DND-41 (cell line): ENCODE results near the gene PEAK1.

Experiments
- ATAC-seq: fragments of 200-7000 bp; cut with Tn5 transposase; 3 replicates; pipeline ENCODE4 v1.9.1; 2021; ENCODE audit warnings: low read depth; ENCODE audit not compliant: insufficient read depth
- DNase-seq: peaks from one replicate; pipeline ENCODE4 v3.0.0-alpha.2; 2020
- H2AFZ ChIP-seq: 2 replicates; pipeline ENCODE4 v1.6.0; 2012; ENCODE audit warnings: low read depth, low read length
- H3K27ac ChIP-seq: 2 replicates; pipeline ENCODE4 v1.5.1; 2012; ENCODE audit warnings: low read length, inconsistent platforms
- H3K27me3 ChIP-seq: fragments of 200-600 bp; sonication (generic); 2 replicates; pipeline ENCODE4 v1.6.0; 2012; ENCODE audit warnings: low read length, mild to moderate bottlenecking, inconsistent platforms; ENCODE audit not compliant: insufficient read depth, poor library complexity
- H3K36me3 ChIP-seq: 2 replicates; pipeline ENCODE4 v1.5.1; 2012; ENCODE audit warnings: low read length, inconsistent platforms; ENCODE audit not compliant: insufficient read depth
- H3K4me1 ChIP-seq: 2 replicates; pipeline ENCODE4 v1.5.1; 2012; ENCODE audit warnings: mild to moderate bottlenecking, low read length; ENCODE audit not compliant: insufficient read depth
- H3K4me2 ChIP-seq: 2 replicates; pipeline ENCODE4 v1.6.0; 2012; ENCODE audit warnings: mild to moderate bottlenecking, moderate library complexity, low read length, inconsistent platforms; ENCODE audit not compliant: insufficient read depth
- H3K4me3 ChIP-seq, 2 experiments: fragments of 200-600 bp in 1 of 2; shearing (Covaris generic) in 1 of 2; 2 replicates each; pipeline ENCODE4 v1.5.1; 2012 to 2016; ENCODE audit warnings: inconsistent platforms in 2 of 2, low read length in 2 of 2, mild to moderate bottlenecking in 2 of 2, low read depth in 1 of 2, moderate library complexity in 1 of 2
- H3K79me2 ChIP-seq: 2 replicates; pipeline ENCODE4 v1.6.0; 2012; ENCODE audit warnings: low read length, inconsistent platforms; ENCODE audit not compliant: insufficient read depth
- H3K9ac ChIP-seq: 2 replicates; pipeline ENCODE4 v1.6.0; 2012; ENCODE audit warnings: low read depth, mild to moderate bottlenecking, inconsistent platforms, low read length, moderate library complexity
- H3K9me3 ChIP-seq: 2 replicates; pipeline ENCODE4 v1.5.1; 2012; ENCODE audit warnings: low read length, moderate library complexity, mild to moderate bottlenecking, inconsistent platforms; ENCODE audit not compliant: insufficient read depth, severe bottlenecking
- H4K20me1 ChIP-seq: 2 replicates; pipeline ENCODE4 v1.6.0; 2012; ENCODE audit warnings: low read length; ENCODE audit not compliant: insufficient read depth
- CTCF ChIP-seq: IDR thresholded peaks from 2 replicates; pipeline ENCODE4 v1.5.1; 2012; ENCODE audit warnings: borderline replicate concordance, low read length, moderate library complexity, mild to moderate bottlenecking; ENCODE audit not compliant: poor library complexity, severe bottlenecking; ENCODE audit errors: extremely low read depth
- EZH2 ChIP-seq: IDR thresholded peaks from 3 replicates; pipeline ENCODE4 v1.6.1; 2012; ENCODE audit warnings: borderline replicate concordance, low read depth, mild to moderate bottlenecking, moderate library complexity, low read length, inconsistent platforms; ENCODE audit not compliant: severe bottlenecking

PEAK1 gene

GRCh38 chr15:77367631-77368030 is 52.3 kb downstream of the PEAK1 start:
- no peak overlapping the region for H3K9ac ChIP-seq
- H3K4me3 ChIP-seq: no peak overlapping the region
- H3K79me2 ChIP-seq: peaks cover 2% of the 10 kb centered on the region

GRCh38 chr15:77361456-77361855 is 58.4 kb downstream of the PEAK1 start:
- no peaks in the 10 kb centered on the region for H4K20me1 ChIP-seq
- H3K36me3 ChIP-seq: no peaks in the 10 kb centered on the region; the same call in 1 of the 2 replicates
- H3K4me2 ChIP-seq: no peak overlapping the region
- no peaks in the 10 kb centered on the region for H3K4me1 ChIP-seq
- DNase-seq (no peak), ATAC-seq (no peak)
- no peak overlapping the region for H3K27ac ChIP-seq
- H3K27me3 ChIP-seq: no peaks in the 10 kb centered on the region
- no peak overlapping the region for H3K4me3 ChIP-seq
- no peak overlapping the region for H3K9ac ChIP-seq
- no peaks in the 10 kb centered on the region for H3K79me2 ChIP-seq
- no peak overlapping the region for H2AFZ ChIP-seq
- H3K9me3 ChIP-seq: no peaks in the 10 kb centered on the region
- TF ChIP-seq EZH2 (no peak), CTCF (no peak)

More at GRCh38 chr15:77367631-77368030, 52.3 kb downstream of the PEAK1 start:
- H3K4me1 ChIP-seq: no peaks in the 10 kb centered on the region
- DNase-seq: no peak
- no peaks in the 10 kb centered on the region for H3K27me3 ChIP-seq
- H3K27ac ChIP-seq: no peak overlapping the region
- ATAC-seq: no peak
- H2AFZ ChIP-seq: no peak overlapping the region
- no peak overlapping the region for H3K4me2 ChIP-seq
- H3K36me3 ChIP-seq: no peaks in the 10 kb centered on the region; the same call in 1 of the 2 replicates
- H4K20me1 ChIP-seq: 0 out of 2 replicates have a peak, but pooled peaks cover 6% of the 10 kb centered on the region
- no peaks in the 10 kb centered on the region for H3K9me3 ChIP-seq
- no peak for TF ChIP-seq EZH2
- no peak for TF ChIP-seq CTCF

- Histone ChIP-seq H4K20me1 (no peaks in the 10 kb centered on the region), H3K36me3 (no peaks in the 10 kb centered on the region), H3K9me3 (no peaks in the 10 kb centered on the region), H3K9ac (no peak overlapping the region), H2AFZ (no peak overlapping the region), H3K27me3 (no peaks in the 10 kb centered on the region), H3K79me2 (no peaks in the 10 kb centered on the region), H3K4me1 (no peaks in the 10 kb centered on the region), H3K4me2 (no peak overlapping the region), H3K27ac (no peak overlapping the region), H3K4me3 (no peak overlapping the region)
- DNase-seq (no peak), ATAC-seq (no peak)
- TF ChIP-seq CTCF: no peak
- no peak for TF ChIP-seq EZH2
These were observed 61.2 kb downstream of the PEAK1 start for GRCh38 chr15:77358545-77359240.
